Measurements from ENCODE around the gene FOLR1.
"Not testable (repeated sequence)": the region's sequence is repeated elsewhere in the genome, so short reads cannot be mapped to it uniquely, and the experiment has no call there.

FOLR1 gene

GRCh38 chr11:72203163-72203562 is 11.2 kb downstream of the FOLR1 start:
- H3K4me3 ChIP-seq (ENCODE audit: low read depth, low read length): no peak overlapping the region
- no peak for DNase-seq (ENCODE audit: low read depth)
- TF ChIP-seq POLR2A (IDR thresholded peaks at IDR 0.05; ENCODE audit: extremely low read depth, insufficient read length): no peak
- TF ChIP-seq, protein P1, sequence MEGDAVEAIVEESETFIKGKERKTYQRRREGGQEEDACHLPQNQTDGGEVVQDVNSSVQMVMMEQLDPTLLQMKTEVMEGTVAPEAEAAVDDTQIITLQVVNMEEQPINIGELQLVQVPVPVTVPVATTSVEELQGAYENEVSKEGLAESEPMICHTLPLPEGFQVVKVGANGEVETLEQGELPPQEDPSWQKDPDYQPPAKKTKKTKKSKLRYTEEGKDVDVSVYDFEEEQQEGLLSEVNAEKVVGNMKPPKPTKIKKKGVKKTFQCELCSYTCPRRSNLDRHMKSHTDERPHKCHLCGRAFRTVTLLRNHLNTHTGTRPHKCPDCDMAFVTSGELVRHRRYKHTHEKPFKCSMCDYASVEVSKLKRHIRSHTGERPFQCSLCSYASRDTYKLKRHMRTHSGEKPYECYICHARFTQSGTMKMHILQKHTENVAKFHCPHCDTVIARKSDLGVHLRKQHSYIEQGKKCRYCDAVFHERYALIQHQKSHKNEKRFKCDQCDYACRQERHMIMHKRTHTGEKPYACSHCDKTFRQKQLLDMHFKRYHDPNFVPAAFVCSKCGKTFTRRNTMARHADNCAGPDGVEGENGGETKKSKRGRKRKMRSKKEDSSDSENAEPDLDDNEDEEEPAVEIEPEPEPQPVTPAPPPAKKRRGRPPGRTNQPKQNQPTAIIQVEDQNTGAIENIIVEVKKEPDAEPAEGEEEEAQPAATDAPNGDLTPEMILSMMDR (IDR thresholded peaks at IDR 0.05; ENCODE audit: low read depth, low read length): no peak
- TF ChIP-seq MAX (IDR thresholded peaks at IDR 0.05; ENCODE audit: low read depth, low read length): no peak
- no peak for TF ChIP-seq MYC (IDR thresholded peaks at IDR 0.05; ENCODE audit: low read depth, low read length)

GRCh38 chr11:72204886-72205285 is 12.9 kb downstream of the FOLR1 start:
- TF ChIP-seq MYC (IDR thresholded peaks at IDR 0.05; ENCODE audit: low read depth, low read length) (no peak), POLR2A (IDR thresholded peaks at IDR 0.05; ENCODE audit: extremely low read depth, insufficient read length) (no peak), MAX (IDR thresholded peaks at IDR 0.05; ENCODE audit: low read depth, low read length) (no peak)
- TF ChIP-seq, protein P1 (IDR thresholded peaks at IDR 0.05; ENCODE audit: low read depth, low read length): no peak
- H3K4me3 ChIP-seq (ENCODE audit: low read depth, low read length): no peak overlapping the region
- DNase-seq (ENCODE audit: low read depth): no peak

- not testable (repeated sequence) for DNase-seq (ENCODE audit: low read depth)
These were observed 14.9 kb downstream of the FOLR1 start for GRCh38 chr11:72206794-72207193.

DNA sequence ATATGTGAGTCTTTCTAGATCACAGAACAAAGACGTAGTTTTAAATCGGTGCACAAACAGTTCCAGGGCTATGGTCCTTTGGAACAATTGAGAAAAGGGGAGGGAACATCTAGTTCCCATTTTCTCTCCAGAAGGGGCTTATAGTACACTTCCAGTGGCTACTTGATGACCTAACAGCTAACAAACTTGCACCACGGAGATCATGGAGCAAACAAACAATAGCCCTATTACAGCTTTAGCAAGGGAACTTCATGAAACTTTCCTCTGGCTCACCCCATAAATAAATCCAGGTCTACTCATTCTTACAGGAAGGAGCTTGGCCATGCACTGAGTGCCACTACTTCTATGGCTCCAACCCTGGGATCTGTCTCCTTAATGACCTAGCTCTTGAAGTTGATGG is 16.3 kb downstream of the FOLR1 start:
- TF ChIP-seq MAX (IDR thresholded peaks at IDR 0.05; ENCODE audit: low read depth, low read length) (no peak), MYC (IDR thresholded peaks at IDR 0.05; ENCODE audit: low read depth, low read length) (no peak), POLR2A (IDR thresholded peaks at IDR 0.05; ENCODE audit: extremely low read depth, insufficient read length) (no peak)
- TF ChIP-seq, protein P1 (IDR thresholded peaks at IDR 0.05; ENCODE audit: low read depth, low read length): no peak
- H3K4me3 ChIP-seq (ENCODE audit: low read depth, low read length): no peak overlapping the region
- DNase-seq (ENCODE audit: low read depth): no peak

More at GRCh38 chr11:72206794-72207193, 14.9 kb downstream of the FOLR1 start:
- H3K4me3 ChIP-seq (ENCODE audit: low read depth, low read length): not testable (repeated sequence)

GRCh38 chr11:72209101-72209500 is 17.2 kb downstream of the FOLR1 start:
- peak; percentile 61 for DNase-seq (ENCODE audit: low read depth)
- TF ChIP-seq, protein P1 (IDR thresholded peaks at IDR 0.05; ENCODE audit: low read depth, low read length): no peak
- TF ChIP-seq MAX (IDR thresholded peaks at IDR 0.05; ENCODE audit: low read depth, low read length) (no peak), MYC (IDR thresholded peaks at IDR 0.05; ENCODE audit: low read depth, low read length) (no peak), POLR2A (IDR thresholded peaks at IDR 0.05; ENCODE audit: extremely low read depth, insufficient read length) (no peak)
- H3K4me3 ChIP-seq (ENCODE audit: low read depth, low read length): no peak overlapping the region

DNA sequence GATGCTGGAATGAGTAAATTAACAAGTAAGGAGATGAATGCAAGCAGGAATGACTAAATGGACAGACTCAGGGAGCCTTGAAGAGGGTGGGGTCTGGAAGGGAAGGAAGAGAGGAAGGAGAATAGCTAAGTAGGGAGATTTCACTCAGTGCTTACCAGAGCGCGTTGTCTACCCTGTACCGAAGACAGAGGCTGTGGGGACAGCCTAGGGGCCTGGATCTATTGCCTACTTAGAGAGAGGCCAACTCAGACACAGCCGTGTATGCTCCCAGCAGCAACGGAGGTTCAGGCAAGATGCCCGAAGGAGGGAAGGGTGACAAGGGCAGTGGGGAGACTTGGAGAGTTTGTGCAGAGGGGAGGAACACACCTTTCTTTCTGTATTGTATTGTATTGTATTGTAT is 24.7 kb downstream of the FOLR1 start, which contains the start of gene FOLR2:
FOLR2 (plus strand) TSS at position 157 of the 400 bp plus-strand sequence. CDS start 1,791 bp downstream, outside the sequence.
- TF ChIP-seq MYC (IDR thresholded peaks at IDR 0.05; ENCODE audit: low read depth, low read length): no peak
- TF ChIP-seq POLR2A (IDR thresholded peaks at IDR 0.05; ENCODE audit: extremely low read depth, insufficient read length): no peak
- no peak for TF ChIP-seq MAX (IDR thresholded peaks at IDR 0.05; ENCODE audit: low read depth, low read length)
- TF ChIP-seq, protein P1 (IDR thresholded peaks at IDR 0.05; ENCODE audit: low read depth, low read length): no peak
- DNase-seq (ENCODE audit: low read depth): no peak
- no peak within 1 kb of the TSS for H3K4me3 ChIP-seq (ENCODE audit: low read depth, low read length)

All from NB4 (cell line).